ENCODE measurements around the gene CFAP73. TPM values are rescaled to one million over a fixed set of nuclear protein-coding genes. Genes with fewer than 3 reads are reported as not detected.

CFAP73 gene
- total RNA-seq, 1 donor, result not detected

DNA sequence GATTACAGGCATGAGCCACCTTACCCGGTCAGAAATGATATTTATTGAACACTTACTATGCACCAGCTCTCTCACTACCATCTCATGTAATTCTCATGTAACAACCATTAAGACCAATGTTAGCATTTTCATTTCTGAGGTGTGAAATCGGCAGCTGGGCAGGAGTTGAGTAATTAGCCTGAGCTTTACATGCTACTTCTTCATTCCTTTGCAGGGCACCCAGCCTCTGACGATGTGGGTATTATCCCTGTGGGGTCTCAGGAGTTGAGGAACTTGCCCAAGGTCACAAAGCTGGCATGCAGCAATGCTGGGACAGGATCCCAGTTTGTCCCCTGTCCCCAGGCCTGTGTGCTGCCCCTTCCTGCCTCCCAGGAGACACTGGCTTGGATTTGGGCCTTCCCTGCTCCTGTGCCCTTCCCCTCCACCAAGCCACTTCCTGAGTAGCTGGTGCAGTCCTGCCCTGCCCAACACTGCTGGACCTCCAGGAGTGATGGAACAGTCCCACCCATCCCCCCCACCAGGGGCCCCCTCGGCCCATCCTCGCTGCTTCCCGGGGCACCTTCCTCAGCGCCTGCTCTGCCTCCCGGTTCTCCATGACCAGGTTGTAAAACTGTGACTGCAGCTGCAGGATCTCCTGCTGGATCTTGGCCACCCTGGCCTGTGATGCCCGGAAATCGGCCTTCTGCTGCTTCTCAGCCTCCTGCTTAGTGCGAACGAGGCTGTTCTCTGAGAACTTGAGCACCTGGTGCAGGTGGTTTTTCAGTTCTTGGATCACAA is 50.7 kb downstream of the CFAP73 start:
- no peak for DNase-seq (ENCODE audit: insufficient read length, low spot score, missing footprints)
- H3K4me3 ChIP-seq (ENCODE audit: insufficient read depth, low read length), result no peak overlapping the region
- H2AFZ ChIP-seq (ENCODE audit: low read length), result no peak overlapping the region
- H3K4me2 ChIP-seq (ENCODE audit: insufficient read depth, low read length), result no peak overlapping the region
- no peaks in the 10 kb centered on the region for H4K20me1 ChIP-seq (ENCODE audit: insufficient read depth, low read length)
- peaks cover 8% of the 10 kb centered on the region for H3K4me1 ChIP-seq (ENCODE audit: insufficient read depth, low read length)
- no peaks in the 10 kb centered on the region for H3K9me3 ChIP-seq (ENCODE audit: low read depth, low read length)
- H3K27me3 ChIP-seq (ENCODE audit: insufficient read depth, low read length), result no peaks in the 10 kb centered on the region
- H3K79me2 ChIP-seq (ENCODE audit: insufficient read depth, low read length), result no peaks in the 10 kb centered on the region
- TF ChIP-seq, protein P1, sequence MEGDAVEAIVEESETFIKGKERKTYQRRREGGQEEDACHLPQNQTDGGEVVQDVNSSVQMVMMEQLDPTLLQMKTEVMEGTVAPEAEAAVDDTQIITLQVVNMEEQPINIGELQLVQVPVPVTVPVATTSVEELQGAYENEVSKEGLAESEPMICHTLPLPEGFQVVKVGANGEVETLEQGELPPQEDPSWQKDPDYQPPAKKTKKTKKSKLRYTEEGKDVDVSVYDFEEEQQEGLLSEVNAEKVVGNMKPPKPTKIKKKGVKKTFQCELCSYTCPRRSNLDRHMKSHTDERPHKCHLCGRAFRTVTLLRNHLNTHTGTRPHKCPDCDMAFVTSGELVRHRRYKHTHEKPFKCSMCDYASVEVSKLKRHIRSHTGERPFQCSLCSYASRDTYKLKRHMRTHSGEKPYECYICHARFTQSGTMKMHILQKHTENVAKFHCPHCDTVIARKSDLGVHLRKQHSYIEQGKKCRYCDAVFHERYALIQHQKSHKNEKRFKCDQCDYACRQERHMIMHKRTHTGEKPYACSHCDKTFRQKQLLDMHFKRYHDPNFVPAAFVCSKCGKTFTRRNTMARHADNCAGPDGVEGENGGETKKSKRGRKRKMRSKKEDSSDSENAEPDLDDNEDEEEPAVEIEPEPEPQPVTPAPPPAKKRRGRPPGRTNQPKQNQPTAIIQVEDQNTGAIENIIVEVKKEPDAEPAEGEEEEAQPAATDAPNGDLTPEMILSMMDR (IDR thresholded peaks at IDR 0.05; ENCODE audit: extremely low read depth, low read depth, low read length), result no peak
- no peaks in the 10 kb centered on the region for H3K36me3 ChIP-seq (ENCODE audit: insufficient read depth, low read length)
- no peak overlapping the region for H3K27ac ChIP-seq (ENCODE audit: low read depth, low read length)

DNA sequence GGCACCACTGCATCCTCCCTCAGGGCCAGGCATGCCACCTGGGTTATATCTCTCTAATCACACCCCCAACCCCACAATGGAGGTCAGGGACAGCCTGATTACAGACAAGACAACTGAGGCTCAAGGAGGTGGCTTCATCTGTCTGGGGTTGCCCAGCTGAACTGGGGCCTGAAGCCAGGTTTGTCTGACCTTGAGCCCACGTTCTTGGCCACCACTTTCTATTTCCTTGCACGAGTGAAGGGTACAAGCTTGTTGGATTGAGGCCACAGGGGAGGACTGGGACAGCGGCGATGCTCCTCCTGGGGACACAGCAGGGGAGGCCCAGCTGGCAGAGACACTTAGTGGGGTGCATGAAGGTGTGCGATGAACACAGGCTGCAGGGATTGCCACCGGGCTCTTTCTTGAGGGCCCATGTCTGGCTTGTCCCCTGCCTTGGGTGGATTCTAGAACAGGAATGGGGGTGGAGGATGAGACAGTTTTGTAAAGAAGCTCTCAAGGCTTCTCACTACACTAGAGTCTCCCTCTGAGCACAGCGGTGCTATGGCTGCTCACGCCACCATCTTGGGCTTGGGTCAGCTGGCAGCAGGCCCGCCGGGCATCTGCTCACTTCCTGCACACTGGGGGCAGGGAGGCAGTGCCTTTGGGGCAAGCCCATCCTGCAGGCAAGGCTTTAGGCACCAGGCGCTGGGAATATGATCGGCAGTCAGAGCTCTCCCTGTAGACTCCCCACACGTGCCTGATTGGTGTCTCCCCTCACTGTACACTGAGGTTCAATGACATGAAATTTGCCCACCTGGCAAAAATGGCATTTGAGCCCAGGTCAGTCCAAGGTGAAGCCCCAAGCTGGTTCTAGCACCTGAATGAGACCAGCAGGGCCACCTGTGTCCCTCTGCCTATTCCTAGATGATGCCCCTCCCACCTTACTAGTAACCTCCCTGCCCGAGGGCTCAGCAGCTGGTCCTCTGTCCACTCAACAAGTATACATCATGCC is 52.0 kb downstream of the CFAP73 start:
- Histone ChIP-seq H3K4me2 (ENCODE audit: insufficient read depth, low read length) (no peak overlapping the region), H3K36me3 (ENCODE audit: insufficient read depth, low read length) (no peaks in the 10 kb centered on the region), H3K79me2 (ENCODE audit: insufficient read depth, low read length) (no peaks in the 10 kb centered on the region), H3K27me3 (ENCODE audit: insufficient read depth, low read length) (no peaks in the 10 kb centered on the region), H2AFZ (ENCODE audit: low read length) (no peak overlapping the region), H3K9me3 (ENCODE audit: low read depth, low read length) (no peaks in the 10 kb centered on the region), H4K20me1 (ENCODE audit: insufficient read depth, low read length) (no peaks in the 10 kb centered on the region), H3K4me1 (ENCODE audit: insufficient read depth, low read length) (peaks cover 3% of the 10 kb centered on the region), H3K4me3 (ENCODE audit: insufficient read depth, low read length) (no peak overlapping the region), H3K27ac (ENCODE audit: low read depth, low read length) (no peak overlapping the region)
- peak; percentile 55 for DNase-seq (ENCODE audit: insufficient read length, low spot score, missing footprints)
- TF ChIP-seq, protein P1 (IDR thresholded peaks at IDR 0.05; ENCODE audit: extremely low read depth, low read depth, low read length), result no peak

DNA sequence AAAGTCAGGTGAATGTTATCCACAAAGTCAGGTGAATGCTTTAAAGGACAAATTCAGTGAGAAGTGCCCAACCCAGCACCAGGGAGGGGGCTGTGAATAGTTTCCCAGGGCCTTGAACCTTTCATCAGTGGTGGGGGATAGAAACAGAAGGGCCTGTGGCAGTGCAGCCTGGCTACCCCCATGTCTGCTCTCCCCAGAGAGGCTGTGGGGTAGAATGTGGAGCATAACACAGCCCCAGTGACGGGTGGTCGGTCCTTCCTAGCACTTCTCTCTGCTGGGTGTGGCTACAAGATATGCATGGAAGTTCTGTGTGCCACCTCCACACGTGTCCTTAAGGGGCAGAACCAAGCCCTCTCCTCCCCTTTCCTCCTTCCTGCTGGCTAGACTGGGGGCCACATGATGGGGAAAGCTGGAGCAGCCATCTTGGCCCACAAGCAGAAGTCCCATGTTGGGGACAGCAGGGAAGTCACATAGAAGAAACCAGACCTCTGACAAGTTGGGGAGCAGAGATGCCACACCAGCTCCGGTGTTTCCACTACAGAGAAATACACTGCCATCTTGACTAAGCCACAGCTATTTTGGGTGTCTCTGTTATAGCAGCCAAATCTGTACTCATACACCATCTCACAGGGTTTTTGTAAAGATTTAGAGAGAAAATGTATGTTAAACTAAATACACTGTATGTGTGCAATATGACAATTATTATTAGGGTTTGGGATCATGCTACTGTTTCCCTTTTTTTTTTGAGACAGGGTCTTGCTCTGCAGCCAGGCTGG is 53.0 kb downstream of the CFAP73 start:
- Histone ChIP-seq H4K20me1 (ENCODE audit: insufficient read depth, low read length) (no peaks in the 10 kb centered on the region), H3K27ac (ENCODE audit: low read depth, low read length) (no peak overlapping the region), H3K4me1 (ENCODE audit: insufficient read depth, low read length) (peaks cover 3% of the 10 kb centered on the region), H3K79me2 (ENCODE audit: insufficient read depth, low read length) (no peaks in the 10 kb centered on the region), H3K4me3 (ENCODE audit: insufficient read depth, low read length) (no peak overlapping the region), H3K4me2 (ENCODE audit: insufficient read depth, low read length) (no peak overlapping the region), H3K27me3 (ENCODE audit: insufficient read depth, low read length) (no peaks in the 10 kb centered on the region), H2AFZ (ENCODE audit: low read length) (no peak overlapping the region), H3K36me3 (ENCODE audit: insufficient read depth, low read length) (no peaks in the 10 kb centered on the region), H3K9me3 (ENCODE audit: low read depth, low read length) (no peaks in the 10 kb centered on the region)
- peak; percentile 71 for DNase-seq (ENCODE audit: insufficient read length, low spot score, missing footprints)
- TF ChIP-seq, protein P1 (IDR thresholded peaks at IDR 0.05; ENCODE audit: extremely low read depth, low read depth, low read length), result no peak
